Esophagus (tissue), 2 donors: Measurements from ENCODE around the gene ARMC9. TPM values are rescaled to one million over a fixed set of nuclear protein-coding genes. Genes with fewer than 3 reads are reported as not detected.

ENCODE experiments used
- H3K27ac ChIP-seq, 2 donors: one replicate each; pipeline ENCODE4 v1.5.1; 2013; ENCODE audit warnings: low read depth in 2 of 2, mild to moderate bottlenecking in 2 of 2, inconsistent platforms in 1 of 2, low read length in 1 of 2, moderate library complexity in 1 of 2
- H3K27me3 ChIP-seq, 2 donors: one replicate each; pipeline ENCODE4 v1.6.1; 2013; ENCODE audit warnings: low read length in 2 of 2, control low read depth in 1 of 2, mild to moderate bottlenecking in 1 of 2; ENCODE audit not compliant: insufficient read depth in 2 of 2, control insufficient read depth in 1 of 2
- H3K36me3 ChIP-seq, 2 donors: one replicate each; pipeline ENCODE4 v1.6.1; 2013; ENCODE audit warnings: low read length in 1 of 2; ENCODE audit not compliant: control insufficient read depth in 2 of 2, insufficient read depth in 2 of 2
- H3K4me1 ChIP-seq, 2 donors: one replicate each; pipeline ENCODE4 v1.6.1; 2013; ENCODE audit warnings: low read length in 1 of 2; ENCODE audit not compliant: control insufficient read depth in 2 of 2, insufficient read depth in 2 of 2
- H3K4me3 ChIP-seq, 2 donors: one replicate each; pipeline ENCODE4 v1.5.1; 2013; ENCODE audit warnings: low read length in 2 of 2, mild to moderate bottlenecking in 2 of 2, low read depth in 1 of 2, moderate library complexity in 1 of 2
- H3K9me3 ChIP-seq, 2 donors: one replicate each; pipeline ENCODE4 v1.6.1; 2013; ENCODE audit warnings: mild to moderate bottlenecking in 2 of 2, low read depth in 1 of 2, low read length in 1 of 2, moderate library complexity in 1 of 2; ENCODE audit not compliant: control insufficient read depth in 2 of 2, insufficient read depth in 1 of 2
- WGBS, 2 donors: extraction: QIAGEN DNeasy Blood & Tissue Kit; methylation state at CpG; one replicate each; pipeline ENCODE4 v1.1.7; 2013; 5-methylcytosine and 5-hydroxymethylcytosine counted together
- polyA plus RNA-seq, 2 donors: library from polyadenylated mRNA; stranded (reverse); fragments of 200-250 nt; gene quantifications; one replicate each; pipeline ENCODE4 v1.2.3, GENCODE V29; 2013
- donor health status: healthy with polysubstance abuse.
- donor health status: Bipolar disorder and iron deficiency.

Gene ARMC9
- polyA plus RNA-seq, 2 donors = 2.9 to 3.6 TPM

- Histone ChIP-seq H3K4me3 (no peak overlapping the region), H3K27ac (no peak overlapping the region), H3K9me3 (no peaks in the 10 kb centered on the region), H3K36me3 (no peaks in the 10 kb centered on the region), H3K27me3 (no peaks in the 10 kb centered on the region), H3K4me1 (no peaks in the 10 kb centered on the region)
- WGBS, 2 donors = 91 to 92% methylated on average over 8 of the region's 8 CpGs
Measured at GRCh38 chr2:231330311-231330710, 131.9 kb downstream of the ARMC9 start.

- no peaks in the 10 kb centered on the region for H3K9me3 ChIP-seq
- H3K27ac ChIP-seq = no peak overlapping the region
- H3K27me3 ChIP-seq = no peaks in the 10 kb centered on the region
- H3K4me1 ChIP-seq = no peaks in the 10 kb centered on the region
- no peaks in the 10 kb centered on the region for H3K36me3 ChIP-seq
- no peak overlapping the region for H3K4me3 ChIP-seq
- 83 to 88% methylated on average over 7 of the region's 7 CpGs for WGBS, 2 donors
Measured at GRCh38 chr2:231331533-231331932, 133.1 kb downstream of the ARMC9 start.

- no peak overlapping the region for H3K4me3 ChIP-seq
- no peaks in the 10 kb centered on the region for H3K9me3 ChIP-seq
- H3K27ac ChIP-seq = no peak overlapping the region
- WGBS, 2 donors = 92 to 94% methylated on average over 6 of the region's 6 CpGs
- H3K27me3 ChIP-seq = no peaks in the 10 kb centered on the region
- no peaks in the 10 kb centered on the region for H3K4me1 ChIP-seq
- H3K36me3 ChIP-seq = no peaks in the 10 kb centered on the region
Measured at GRCh38 chr2:231332388-231332787, 134.0 kb downstream of the ARMC9 start.

- 89 to 91% methylated on average over 9 of the region's 9 CpGs for WGBS, 2 donors
- Histone ChIP-seq H3K27ac (no peak overlapping the region), H3K36me3 (no peaks in the 10 kb centered on the region), H3K4me1 (no peaks in the 10 kb centered on the region), H3K27me3 (no peaks in the 10 kb centered on the region), H3K9me3 (no peaks in the 10 kb centered on the region), H3K4me3 (no peak overlapping the region)
Measured at GRCh38 chr2:231332872-231333500, 134.6 kb downstream of the ARMC9 start.

- no peaks in the 10 kb centered on the region for H3K9me3 ChIP-seq
- H3K36me3 ChIP-seq = no peaks in the 10 kb centered on the region
- H3K27me3 ChIP-seq = no peaks in the 10 kb centered on the region
- H3K27ac ChIP-seq = no peak overlapping the region
- no peak overlapping the region for H3K4me3 ChIP-seq
- no peaks in the 10 kb centered on the region for H3K4me1 ChIP-seq
- WGBS, 2 donors = 85 to 91% methylated on average over 14 of the region's 14 CpGs
Measured at GRCh38 chr2:231334179-231334930, 135.9 kb downstream of the ARMC9 start.

- H3K9me3 ChIP-seq = no peaks in the 10 kb centered on the region
- no peaks in the 10 kb centered on the region for H3K36me3 ChIP-seq
- WGBS, 2 donors = 94 to 95% methylated on average over 5 of the region's 5 CpGs
- no peak overlapping the region for H3K4me3 ChIP-seq
- H3K27ac ChIP-seq = no peak overlapping the region
- no peaks in the 10 kb centered on the region for H3K4me1 ChIP-seq
- H3K27me3 ChIP-seq = no peaks in the 10 kb centered on the region
Measured at GRCh38 chr2:231334981-231335380, 136.6 kb downstream of the ARMC9 start.

- no peaks in the 10 kb centered on the region for H3K36me3 ChIP-seq
- 94 to 95% methylated on average over 13 of the region's 13 CpGs for WGBS, 2 donors
Measured at GRCh38 chr2:231335591-231335990, 137.2 kb downstream of the ARMC9 start.

GRCh38 chr2:231336236-231336635, 137.8 kb downstream of the ARMC9 start:
- no peaks in the 10 kb centered on the region for H3K36me3 ChIP-seq

More at GRCh38 chr2:231335591-231335990, 137.2 kb downstream of the ARMC9 start:
- Histone ChIP-seq H3K9me3 (no peaks in the 10 kb centered on the region), H3K4me1 (no peaks in the 10 kb centered on the region), H3K27ac (no peak overlapping the region), H3K4me3 (no peak overlapping the region), H3K27me3 (no peaks in the 10 kb centered on the region)

GRCh38 chr2:231336700-231337099, 138.3 kb downstream of the ARMC9 start:
- H3K4me1 ChIP-seq = no peaks in the 10 kb centered on the region
- no peaks in the 10 kb centered on the region for H3K9me3 ChIP-seq
- no peak overlapping the region for H3K27ac ChIP-seq
- no peaks in the 10 kb centered on the region for H3K36me3 ChIP-seq
- H3K4me3 ChIP-seq = no peak overlapping the region
- no peaks in the 10 kb centered on the region for H3K27me3 ChIP-seq
- WGBS, 2 donors = 87 to 89% methylated on average over 5 of the region's 5 CpGs

More at GRCh38 chr2:231336236-231336635, 137.8 kb downstream of the ARMC9 start:
- Histone ChIP-seq H3K27ac (no peak overlapping the region), H3K4me3 (no peak overlapping the region), H3K9me3 (no peaks in the 10 kb centered on the region), H3K27me3 (no peaks in the 10 kb centered on the region), H3K4me1 (no peaks in the 10 kb centered on the region)
- WGBS, 2 donors = 94 to 96% methylated on average over 11 of the region's 11 CpGs
